RWPE2 (cell line): ENCODE measurements around the gene SMYD3.

ENCODE experiments used
- ATAC-seq: fragments of 200-7000 bp; cut with Tn5 transposase; 3 replicates; pipeline ENCODE4 v1.9.1; 2021; ENCODE audit warnings: low read depth
- DNase-seq: peaks from one replicate; pipeline ENCODE4 v3.0.0-alpha.2; 2020; ENCODE audit warnings: low spot score
- H3K27ac ChIP-seq: fragments of 450-650 bp; 2 replicates; pipeline ENCODE4 v1.5.1; 2017; ENCODE audit warnings: mild to moderate bottlenecking; ENCODE audit not compliant: poor library complexity, severe bottlenecking
- H3K27me3 ChIP-seq: fragments of 250-450 bp; sonication (Bioruptor Pico); 2 replicates; pipeline ENCODE4 v1.5.1; 2021; ENCODE audit warnings: mild to moderate bottlenecking, moderate library complexity; ENCODE audit not compliant: insufficient read depth, poor library complexity, severe bottlenecking
- H3K36me3 ChIP-seq: fragments of 250-450 bp; sonication (Bioruptor Pico); 2 replicates; pipeline ENCODE4 v1.5.1; 2020; ENCODE audit warnings: low read depth, mild to moderate bottlenecking, moderate library complexity
- H3K4me1 ChIP-seq: fragments of 250-450 bp; sonication (Bioruptor Pico); 2 replicates; pipeline ENCODE4 v1.5.1; 2021; ENCODE audit warnings: mild to moderate bottlenecking, moderate library complexity; ENCODE audit not compliant: insufficient read depth, poor library complexity, severe bottlenecking
- H3K4me3 ChIP-seq: fragments of 250-450 bp; sonication (Bioruptor Pico); 2 replicates; pipeline ENCODE4 v1.5.1; 2021; ENCODE audit warnings: mild to moderate bottlenecking, moderate library complexity; ENCODE audit not compliant: severe bottlenecking
- H3K9me3 ChIP-seq: fragments of 250-450 bp; sonication (Bioruptor Pico); 2 replicates; pipeline ENCODE4 v1.5.1; 2021; ENCODE audit warnings: mild to moderate bottlenecking, moderate library complexity; ENCODE audit not compliant: severe bottlenecking
- CTCF ChIP-seq: fragments of 450-650 bp; IDR thresholded peaks from one replicate; pipeline ENCODE4 v1.5.1; 2017; ENCODE audit warnings: mild to moderate bottlenecking, moderate library complexity; ENCODE audit not compliant: poor library complexity, severe bottlenecking

Gene SMYD3

GRCh38 chr1:245901037-245901436, 606.0 kb downstream of the SMYD3 start:
- Histone ChIP-seq H3K4me1 (no peaks in the 10 kb centered on the region), H3K4me3 (no peak overlapping the region), H3K27me3 (no peaks in the 10 kb centered on the region), H3K9me3 (no peaks in the 10 kb centered on the region), H3K27ac (no peak overlapping the region), H3K36me3 (no peaks in the 10 kb centered on the region)
- no peak for DNase-seq
- no peak for TF ChIP-seq CTCF
- no peak for ATAC-seq

GRCh38 chr1:245898581-245898980, 608.5 kb downstream of the SMYD3 start:
- TF ChIP-seq CTCF, result no peak
- Histone ChIP-seq H3K4me3 (no peak overlapping the region), H3K36me3 (no peaks in the 10 kb centered on the region), H3K9me3 (no peaks in the 10 kb centered on the region), H3K27me3 (no peaks in the 10 kb centered on the region), H3K4me1 (no peaks in the 10 kb centered on the region), H3K27ac (no peak overlapping the region)
- no peak for ATAC-seq
- no peak for DNase-seq

GRCh38 chr1:245896258-245896657, 610.8 kb downstream of the SMYD3 start:
- no peaks in the 10 kb centered on the region for H3K36me3 ChIP-seq
- no peak overlapping the region for H3K27ac ChIP-seq
- H3K27me3 ChIP-seq, result no peaks in the 10 kb centered on the region
- no peak for TF ChIP-seq CTCF
- no peaks in the 10 kb centered on the region for H3K9me3 ChIP-seq
- H3K4me3 ChIP-seq, result no peak overlapping the region
- DNase-seq (no peak), ATAC-seq (no peak)
- no peaks in the 10 kb centered on the region for H3K4me1 ChIP-seq

GRCh38 chr1:245895455-245895959, 611.6 kb downstream of the SMYD3 start:
- DNase-seq, result no peak
- H3K4me1 ChIP-seq, result no peaks in the 10 kb centered on the region
- no peak overlapping the region for H3K4me3 ChIP-seq
- no peak for ATAC-seq
- no peaks in the 10 kb centered on the region for H3K9me3 ChIP-seq
- TF ChIP-seq CTCF, result no peak
- H3K36me3 ChIP-seq, result no peaks in the 10 kb centered on the region
- H3K27me3 ChIP-seq, result no peaks in the 10 kb centered on the region
- H3K27ac ChIP-seq, result no peak overlapping the region

- Histone ChIP-seq H3K27me3 (no peaks in the 10 kb centered on the region), H3K36me3 (no peaks in the 10 kb centered on the region), H3K4me1 (no peaks in the 10 kb centered on the region), H3K27ac (no peak overlapping the region), H3K9me3 (no peaks in the 10 kb centered on the region), H3K4me3 (no peak overlapping the region)
- DNase-seq, result no peak
- ATAC-seq, result no peak
- no peak for TF ChIP-seq CTCF
Measured at GRCh38 chr1:245894843-245895242, 612.2 kb downstream of the SMYD3 start.
